GM12878 (cell line): ENCODE results near the gene CLEC4M. TPM values are rescaled to one million over a fixed set of nuclear protein-coding genes. Genes with fewer than 3 reads are reported as not detected.

Experiments
- ATAC-seq: fragments of 200-7000 bp; cut with Tn5 transposase; 3 replicates; pipeline ENCODE4 v1.9.1; 2020; ENCODE audit warnings: mild to moderate bottlenecking, moderate library complexity
- BruUV-seq: library from RNA; stranded (reverse); fragments of 400-500 nt; replicated peaks from 2 replicates; lab custom pipeline; 2021; lab: Mats Ljungman, UMichigan
- CTCF ChIA-PET: fragments of 300-600 bp; sonication (Branson Sonifier 250); formaldehyde crosslinking; extraction: SDS; loops from one replicate; lab custom pipeline; 2021; ENCODE audit warnings: inconsistent platforms; lab: Yijun Ruan, JAX
- POLR2A ChIA-PET: fragments of 350-600 bp; formaldehyde crosslinking; extraction: SDS; loops from one replicate; lab custom pipeline; 2021; ENCODE audit warnings: inconsistent platforms; lab: Charles Lee
- RAD21 ChIA-PET: fragments of 300-600 bp; sonication (Branson Sonifier 250); formaldehyde crosslinking; loops from one replicate; lab custom pipeline; 2023; ENCODE audit warnings: antibody characterized with exemption; ENCODE audit not compliant: unreplicated experiment; lab: Charles Lee
- SMC1A ChIA-PET: fragments of 300-600 bp; sonication (Branson Sonifier 250); formaldehyde crosslinking; loops from one replicate; lab custom pipeline; 2023; ENCODE audit not compliant: unreplicated experiment, uncharacterized antibody; lab: Charles Lee
- DNase-seq: peaks from one replicate; pipeline ENCODE4 v3.0.0-alpha.2; 2011; ENCODE audit warnings: low read depth, low spot score
- FAIRE-seq: peaks from 3 replicates; lab custom pipeline; 2011; peaks lifted over from hg19 to GRCh38; lab: Jason Lieb, UNC
- H2AFZ ChIP-seq: 2 replicates; pipeline ENCODE4 v1.6.0; 2011; ENCODE audit warnings: low read depth, low read length, control low read depth; ENCODE audit not compliant: control insufficient read depth
- H3K27ac ChIP-seq: 2 replicates; pipeline ENCODE4 v1.5.1; 2011; ENCODE audit warnings: control low read depth; ENCODE audit not compliant: control insufficient read depth, insufficient read depth
- H3K27me3 ChIP-seq, 2 experiments: replicated peaks in 1 of 2; 2 replicates each; pipeline versions ENCODE4 v1.6.0 to v1.6.1; 2011; ENCODE audit warnings: low read length in 1 of 2; ENCODE audit not compliant: control insufficient read depth in 2 of 2, insufficient read depth in 2 of 2
- H3K36me3 ChIP-seq, 2 experiments: 2 replicates each; pipeline ENCODE4 v1.5.1; 2011; ENCODE audit warnings: low read length in 1 of 2; ENCODE audit not compliant: control insufficient read depth in 2 of 2, insufficient read depth in 2 of 2
- H3K4me1 ChIP-seq: 2 replicates; pipeline ENCODE4 v1.6.1; 2011; ENCODE audit warnings: mild to moderate bottlenecking, low read length, moderate library complexity, mixed read lengths; ENCODE audit not compliant: control insufficient read depth, insufficient read depth
- H3K4me2 ChIP-seq: 2 replicates; pipeline ENCODE4 v1.6.0; 2011; ENCODE audit warnings: control low read depth; ENCODE audit not compliant: control insufficient read depth, insufficient read depth
- H3K4me3 ChIP-seq: fragments of 200-600 bp; sonication (generic); 2 replicates; pipeline ENCODE4 v1.5.1; 2016
- H3K79me2 ChIP-seq: 2 replicates; pipeline ENCODE4 v1.6.0; 2011; ENCODE audit warnings: low read length; ENCODE audit not compliant: control insufficient read depth, insufficient read depth
- H3K9ac ChIP-seq: 2 replicates; pipeline ENCODE4 v1.8.0; 2011; ENCODE audit warnings: low read length, control low read depth, mixed read lengths; ENCODE audit not compliant: control insufficient read depth, insufficient read depth
- H3K9me3 ChIP-seq: replicated peaks from 3 replicates; pipeline ENCODE4 v1.5.1; 2011; ENCODE audit warnings: mild to moderate bottlenecking, low read length; ENCODE audit not compliant: control insufficient read depth, insufficient read depth
- H4K20me1 ChIP-seq: 2 replicates; pipeline ENCODE4 v1.6.0; 2011; ENCODE audit not compliant: control insufficient read depth, insufficient read depth
- ASH2L ChIP-seq: fragments of 300-600, 200-600 bp; sonication (generic); IDR thresholded peaks from 2 replicates; pipeline ENCODE4 v1.6.1; 2017; ENCODE audit warnings: low read depth, mild to moderate bottlenecking, borderline replicate concordance
- CBX5 ChIP-seq: sonication (generic); IDR thresholded peaks from 2 replicates; pipeline ENCODE4 v1.6.1; 2016; ENCODE audit warnings: low read depth, moderate library complexity, mild to moderate bottlenecking, inconsistent platforms
- EGR1 ChIP-seq, 2 experiments: IDR thresholded peaks; 1 replicate in 1 of 2; 2 replicates in 1 of 2; pipeline ENCODE4 v1.6.1; 2011 to 2012; ENCODE audit warnings: low read depth in 2 of 2, low read length in 2 of 2, borderline replicate concordance in 1 of 2, mild to moderate bottlenecking in 1 of 2, moderate library complexity in 1 of 2
- SMAD5 ChIP-seq: IDR thresholded peaks from 2 replicates; pipeline ENCODE4 v1.6.1; 2016; ENCODE audit warnings: antibody characterized with exemption, low read depth
- SUPT20H ChIP-seq: IDR thresholded peaks from 2 replicates; pipeline ENCODE4 v1.6.1; 2011; ENCODE audit warnings: low read depth, mild to moderate bottlenecking, low read length, moderate library complexity, borderline replicate concordance; ENCODE audit not compliant: control insufficient read depth
- ZBED1 ChIP-seq: IDR thresholded peaks from 2 replicates; pipeline ENCODE4 v1.6.1; 2016; ENCODE audit warnings: borderline replicate concordance
- ZBTB4 ChIP-seq: fragments of 450-650 bp; formaldehyde crosslinking; IDR thresholded peaks from 2 replicates; pipeline ENCODE4 v1.4.0; 2022; ENCODE audit warnings: mild to moderate bottlenecking, moderate library complexity
- WGBS: methylation state at CpG from one replicate; pipeline ENCODE4 v1.1.6; 2016; ENCODE audit warnings: low lambda C conversion rate; ENCODE audit not compliant: insufficient replicate concordance, insufficient coverage; ENCODE audit errors: missing lambda C conversion rate; 5-methylcytosine and 5-hydroxymethylcytosine counted together
- in situ Hi-C: fragments of 300-500 bp; cut with MboI; formaldehyde crosslinking; loops from 9 replicates; pipeline ENCODE4 v1.14.3; 2018; ENCODE audit warnings: mixed read lengths
- intact Hi-C: fragments of 100-400 bp; cut with micrococcal nuclease; formaldehyde crosslinking; loops from one replicate; pipeline ENCODE4 v1.14.2; 2022; ENCODE audit not compliant: unreplicated experiment
- polyA plus RNA-seq, 11 experiments: library from polyadenylated mRNA; depleted of rRNA in 4 of 11; unstranded in 6 of 11; stranded (reverse) in 5 of 11; fragments of >200 nt; fragmentation: Nextera tagmentation in 4 of 11; fragmentation: Illumina TruSeq in 1 of 11; extraction: Ambion mirVana in 4 of 11; extraction: Trizol in 1 of 11; gene quantifications; 1 replicate in 1 of 11; 2 replicates in 10 of 11; pipeline versions ENCODE4 v1.2.1 to v1.2.3, GENCODE V29; 2011 to 2016; ENCODE audit warnings: inconsistent platforms in 2 of 11, missing spikeins in 2 of 11, low read depth in 1 of 11
- total RNA-seq, 4 experiments: library from RNA; depleted of rRNA in 3 of 4; stranded (reverse); fragments of >200 nt in 3 of 4; fragmentation: Illumina TruSeq in 1 of 4; extraction: Trizol in 1 of 4; gene quantifications; 2 replicates each; pipeline versions ENCODE4 v1.2.1 to v1.2.3, GENCODE V29; 2013 to 2021

Gene CLEC4M
- total and polyA plus RNA-seq, 10 of the 15 experiments (the other 5 are each of a cell fraction or from before 2014, with no cell fraction given) = 0.11 to 0.42 (median 0.25) TPM; not detected in 1

DNA sequence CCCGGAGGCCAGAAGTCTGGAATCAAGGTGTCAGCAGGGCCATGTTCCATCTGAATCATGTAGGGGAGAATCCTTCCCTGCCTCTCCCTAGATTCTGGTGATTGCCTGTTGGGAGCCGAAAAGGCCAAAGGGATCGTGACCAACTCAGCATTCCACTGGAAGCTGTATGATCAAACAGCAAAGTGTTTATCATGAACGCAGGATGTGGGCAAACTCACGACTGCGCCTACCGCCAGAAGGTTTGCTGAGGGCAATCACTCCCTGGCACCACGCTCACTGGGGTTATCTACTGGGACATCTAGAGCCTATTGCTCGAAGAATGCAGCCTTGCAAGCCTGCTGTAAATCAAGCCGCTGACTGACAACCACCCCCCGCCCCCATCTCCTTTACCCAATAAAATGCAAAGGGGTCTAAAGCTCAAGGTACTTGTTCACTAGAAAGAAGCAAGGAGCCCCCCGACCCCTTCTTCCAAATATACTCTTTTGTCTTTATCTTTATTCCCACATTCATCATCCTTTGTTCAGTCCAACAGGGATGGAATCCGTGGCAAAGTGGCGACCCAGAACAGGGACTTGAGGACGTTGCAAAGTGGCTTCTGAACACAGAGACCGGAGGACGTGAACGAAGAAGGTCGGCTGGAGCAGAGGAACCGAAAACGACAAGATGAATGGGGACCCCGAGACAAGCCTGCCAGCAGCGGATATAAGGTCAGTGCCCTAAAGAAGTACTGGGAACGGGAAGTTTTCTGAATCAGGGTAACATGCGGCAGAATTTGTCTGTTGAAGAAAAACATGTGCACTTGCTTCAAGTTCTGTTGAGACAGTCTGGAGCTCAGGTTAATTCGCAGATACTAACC, 16.8 kb downstream of the CLEC4M start (continued):
- TF ChIP-seq ZBTB4 (CRISPR knock-in tag) = no peak

- DNase-seq (no peak), ATAC-seq (no peak), FAIRE-seq (no peak)
- H3K4me3 ChIP-seq = no peak overlapping the region
- H3K27ac ChIP-seq = no peak overlapping the region
- no peaks in the 10 kb centered on the region; the same call in 2 of the 3 replicates for H3K9me3 ChIP-seq
- H3K4me2 ChIP-seq = no peak overlapping the region
- TF ChIP-seq ZBED1 (no peak), CBX5 (no peak), SMAD5 (no peak), EGR1 (IDR thresholded peaks at IDR 0.05; ENCODE audit: borderline replicate concordance in 1 of 2, low read depth in 2 of 2, low read length in 2 of 2) (no peak), SUPT20H (no peak), ASH2L (no peak)
- H4K20me1 ChIP-seq = no peaks in the 10 kb centered on the region
- H3K9ac ChIP-seq = no peak overlapping the region
- in situ Hi-C loops (no loop called here), intact Hi-C loops (no loop called here)
- peaks cover 0 to 2% of the 10 kb centered on the region in 2 experiments; a peak in 2 of 4 replicates for H3K27me3 ChIP-seq
- H2AFZ ChIP-seq = no peak overlapping the region
- H3K79me2 ChIP-seq = no peaks in the 10 kb centered on the region
- SMC1A ChIA-PET = no interaction called here
- POLR2A ChIA-PET = no interaction called here
- H3K4me1 ChIP-seq = no peaks in the 10 kb centered on the region
- H3K36me3 ChIP-seq = no peaks in the 10 kb centered on the region
- BruUV-seq = no TSS peak
- CTCF ChIA-PET = interaction anchor here (0.8 to 1.4 kb wide), 2 partner anchors 9 to 213 kb away, joined by 3 to 5 read pairs; no protein-coding TSS in a partner anchor
- 77% methylated on average over 12 of the region's 12 CpGs for WGBS
- RAD21 ChIA-PET = no interaction called here
These were observed 18.1 kb downstream of the CLEC4M start for GRCh38 chr19:7781157-7781556.
